Lower lobe of right lung (tissue), 2 donors: ENCODE data around the gene TTC1. TPM values are rescaled to one million over a fixed set of nuclear protein-coding genes. Genes with fewer than 3 reads are reported as not detected.

ENCODE experiments used
- ATAC-seq, 2 donors: fragments of 200-7000 bp; cut with Tn5 transposase; one replicate each; pipeline ENCODE4 v1.9.1; 2020 to 2022; ENCODE audit warnings: mild to moderate bottlenecking in 2 of 2, moderate library complexity in 2 of 2
- DNase-seq: peaks from one replicate; pipeline ENCODE4 v3.0.0-alpha.2; 2020
- H3K27ac ChIP-seq: fragments of 200-600 bp; one replicate; pipeline ENCODE4 v1.8.0; 2022
- H3K27me3 ChIP-seq: fragments of 200-600 bp; one replicate; pipeline ENCODE4 v1.8.0; 2022; ENCODE audit warnings: low read depth
- H3K36me3 ChIP-seq: fragments of 200-600 bp; one replicate; pipeline ENCODE4 v1.8.0; 2022; ENCODE audit warnings: mild to moderate bottlenecking
- H3K4me1 ChIP-seq: fragments of 200-600 bp; one replicate; pipeline ENCODE4 v1.8.0; 2022
- H3K4me3 ChIP-seq: fragments of 200-600 bp; one replicate; pipeline ENCODE4 v1.8.0; 2022; ENCODE audit warnings: mild to moderate bottlenecking
- H3K9me3 ChIP-seq: fragments of 200-600 bp; one replicate; pipeline ENCODE4 v1.8.0; 2022
- CTCF ChIP-seq: fragments of 200-600 bp; IDR thresholded peaks from one replicate; pipeline ENCODE4 v1.8.0; 2022; ENCODE audit warnings: antibody characterized with exemption, mild to moderate bottlenecking
- intact Hi-C: fragments of 100-400 bp; cut with DNase I; formaldehyde crosslinking; loops from one replicate; pipeline ENCODE4 v1.11.0; 2022
- total RNA-seq: library from RNA; stranded (reverse); fragmentation: NEBNext Ultra II Directional; extraction: Animal tissue kit (Norgen Biotek cat#: 25700); gene quantifications from one replicate; pipeline ENCODE4 v1.2.1, GENCODE V29; 2021
- donor health status: DM: no; HTN: yes; CAD: no; lungs with severe emphysema.

The TTC1 gene
- total RNA-seq, 1 donor from 2014 or later, result 44.6 TPM

GRCh38 chr5:160076997-160077396 is 68.1 kb downstream of the TTC1 start:
- no peaks in the 10 kb centered on the region for H3K27me3 ChIP-seq
- ATAC-seq (no peak), DNase-seq (no peak)
- peaks cover 18% of the 10 kb centered on the region for H3K36me3 ChIP-seq
- TF ChIP-seq CTCF, result no peak
- H3K9me3 ChIP-seq, result no peaks in the 10 kb centered on the region
- no peak overlapping the region for H3K27ac ChIP-seq
- no peak overlapping the region for H3K4me3 ChIP-seq
- intact Hi-C loops, result no loop called here
- H3K4me1 ChIP-seq, result peaks cover 8% of the 10 kb centered on the region

- Histone ChIP-seq H3K4me3 (no peak overlapping the region), H3K27ac (no peak overlapping the region), H3K27me3 (no peaks in the 10 kb centered on the region), H3K9me3 (no peaks in the 10 kb centered on the region), H3K36me3 (peaks cover 18% of the 10 kb centered on the region), H3K4me1 (peaks cover 19% of the 10 kb centered on the region)
- TF ChIP-seq CTCF, result no peak
- no peak for DNase-seq
- ATAC-seq, result no peak
- intact Hi-C loops, result no loop called here
Observed at GRCh38 chr5:160079753-160080152, 70.8 kb downstream of the TTC1 start.

GRCh38 chr5:160081495-160081894 is 72.6 kb downstream of the TTC1 start:
- TF ChIP-seq CTCF, result no peak
- no peaks in the 10 kb centered on the region for H3K27me3 ChIP-seq
- peak in 1 of 2 donors; percentile 45 for ATAC-seq

GRCh38 chr5:160082614-160083500 is 73.9 kb downstream of the TTC1 start:
- DNase-seq (no peak), ATAC-seq (no peak)
- Histone ChIP-seq H3K27ac (no peak overlapping the region), H3K4me1 (peaks cover 19% of the 10 kb centered on the region), H3K9me3 (no peaks in the 10 kb centered on the region), H3K27me3 (no peaks in the 10 kb centered on the region), H3K4me3 (no peak overlapping the region), H3K36me3 (peaks cover 9% of the 10 kb centered on the region)
- intact Hi-C loops, result no loop called here
- TF ChIP-seq CTCF, result no peak

More at GRCh38 chr5:160081495-160081894, 72.6 kb downstream of the TTC1 start:
- intact Hi-C loops, result no loop called here
- no peak for DNase-seq
- H3K9me3 ChIP-seq, result no peaks in the 10 kb centered on the region
- H3K4me3 ChIP-seq, result no peak overlapping the region
- peaks cover 19% of the 10 kb centered on the region for H3K4me1 ChIP-seq
- H3K36me3 ChIP-seq, result peaks cover 18% of the 10 kb centered on the region
- H3K27ac ChIP-seq, result no peak overlapping the region

GRCh38 chr5:160083501-160083900 is 74.6 kb downstream of the TTC1 start:
- H3K27me3 ChIP-seq, result no peaks in the 10 kb centered on the region
- ATAC-seq (no peak), DNase-seq (no peak)
- peaks cover 22% of the 10 kb centered on the region for H3K4me1 ChIP-seq
- peaks cover 3% of the 10 kb centered on the region for H3K36me3 ChIP-seq
- H3K9me3 ChIP-seq, result no peaks in the 10 kb centered on the region
- H3K4me3 ChIP-seq, result no peak overlapping the region
- H3K27ac ChIP-seq, result no peak overlapping the region
- intact Hi-C loops, result no loop called here
- TF ChIP-seq CTCF, result no peak
